HepG2 (cell line): ENCODE measurements around the gene CLEC16A. TPM values are rescaled to one million over a fixed set of nuclear protein-coding genes. Genes with fewer than 3 reads are reported as not detected.

Experiments used
- ARNTL ChIP-seq: sonication (generic); formaldehyde crosslinking; IDR thresholded peaks from 2 replicates; pipeline ENCODE4 v1.4.0; 2020; ENCODE audit warnings: mild to moderate bottlenecking, missing genetic modification reagents
- GMEB2 ChIP-seq: IDR thresholded peaks from 2 replicates; pipeline ENCODE4 v1.6.1; 2016; ENCODE audit warnings: missing biosample characterization, missing genetic modification reagents, low read depth
- HDAC1 ChIP-seq: sonication (generic); formaldehyde crosslinking; IDR thresholded peaks from 2 replicates; pipeline ENCODE4 v1.5.1; 2020; ENCODE audit warnings: mild to moderate bottlenecking, missing genetic modification reagents
- JUNB ChIP-seq: sonication (generic); formaldehyde crosslinking; IDR thresholded peaks from 2 replicates; pipeline ENCODE4 v1.8.0; 2022; ENCODE audit warnings: missing genetic modification reagents, mild to moderate bottlenecking, borderline replicate concordance
- MTF1 ChIP-seq: sonication (generic); formaldehyde crosslinking; IDR thresholded peaks from 2 replicates; pipeline ENCODE4 v1.5.0; 2020; ENCODE audit warnings: missing genetic modification reagents
- RERE ChIP-seq: IDR thresholded peaks from 2 replicates; pipeline ENCODE4 v1.6.1; 2016; ENCODE audit warnings: low read depth, missing genetic modification reagents, missing compliant biosample characterization
- SKI ChIP-seq: fragments of 450-650 bp; IDR thresholded peaks from one replicate; pipeline ENCODE4 v1.6.1; 2018; ENCODE audit warnings: mild to moderate bottlenecking; ENCODE audit not compliant: partially characterized antibody
- SMAD1 ChIP-seq: sonication (generic); formaldehyde crosslinking; IDR thresholded peaks from 2 replicates; pipeline ENCODE4 v1.4.0; 2020; ENCODE audit warnings: missing genetic modification reagents, low read depth, mild to moderate bottlenecking, borderline replicate concordance
- ZMYM4 ChIP-seq: sonication (generic); formaldehyde crosslinking; IDR thresholded peaks from 2 replicates; pipeline ENCODE4 v1.8.1; 2023; ENCODE audit warnings: mild to moderate bottlenecking, missing genetic modification reagents
- ZNF556 ChIP-seq: sonication (generic); formaldehyde crosslinking; IDR thresholded peaks from 2 replicates; pipeline ENCODE4 v1.4.0; 2020; ENCODE audit warnings: mild to moderate bottlenecking, missing genetic modification reagents, borderline replicate concordance
- ZNF770 ChIP-seq: sonication (generic); formaldehyde crosslinking; IDR thresholded peaks from 2 replicates; pipeline ENCODE4 v1.5.0; 2020; ENCODE audit warnings: mild to moderate bottlenecking, missing genetic modification reagents
- ZSCAN5A ChIP-seq: sonication (generic); formaldehyde crosslinking; IDR thresholded peaks from 2 replicates; pipeline ENCODE4 v1.8.0; 2022; ENCODE audit warnings: mild to moderate bottlenecking, missing genetic modification reagents, borderline replicate concordance
- polyA plus RNA-seq, 8 experiments: library from polyadenylated mRNA; depleted of rRNA in 3 of 8; stranded (reverse) in 7 of 8; unstranded in 1 of 8; fragments of >200 nt; fragmentation: Illumina TruSeq in 4 of 8; extraction: Trizol in 4 of 8; gene quantifications; 2 replicates each; pipeline versions ENCODE4 v1.2.1 to v1.2.3, GENCODE V29; 2011 to 2016; ENCODE audit warnings: low read depth in 4 of 8, missing spikeins in 1 of 8, mixed read lengths in 1 of 8; ENCODE audit not compliant: insufficient read depth in 1 of 8
- total RNA-seq, 5 experiments: library from RNA; depleted of rRNA; stranded (reverse); fragments of >200 nt; fragmentation: Illumina TruSeq; extraction: Trizol; gene quantifications; 2 replicates each; pipeline ENCODE4 v1.2.3, GENCODE V29; 2016; ENCODE audit warnings: low read depth in 1 of 5
- TF ChIP-seq, protein P1 (sequence below): sonication (generic); formaldehyde crosslinking; IDR thresholded peaks from 2 replicates; pipeline ENCODE4 v1.8.0; 2023; ENCODE audit warnings: mild to moderate bottlenecking, missing genetic modification reagents

Gene CLEC16A
- total and polyA plus RNA-seq, 2 of the 13 experiments (the other 11 are each of a cell fraction or from before 2014, with no cell fraction given), result 8.5 to 10.3 TPM

DNA sequence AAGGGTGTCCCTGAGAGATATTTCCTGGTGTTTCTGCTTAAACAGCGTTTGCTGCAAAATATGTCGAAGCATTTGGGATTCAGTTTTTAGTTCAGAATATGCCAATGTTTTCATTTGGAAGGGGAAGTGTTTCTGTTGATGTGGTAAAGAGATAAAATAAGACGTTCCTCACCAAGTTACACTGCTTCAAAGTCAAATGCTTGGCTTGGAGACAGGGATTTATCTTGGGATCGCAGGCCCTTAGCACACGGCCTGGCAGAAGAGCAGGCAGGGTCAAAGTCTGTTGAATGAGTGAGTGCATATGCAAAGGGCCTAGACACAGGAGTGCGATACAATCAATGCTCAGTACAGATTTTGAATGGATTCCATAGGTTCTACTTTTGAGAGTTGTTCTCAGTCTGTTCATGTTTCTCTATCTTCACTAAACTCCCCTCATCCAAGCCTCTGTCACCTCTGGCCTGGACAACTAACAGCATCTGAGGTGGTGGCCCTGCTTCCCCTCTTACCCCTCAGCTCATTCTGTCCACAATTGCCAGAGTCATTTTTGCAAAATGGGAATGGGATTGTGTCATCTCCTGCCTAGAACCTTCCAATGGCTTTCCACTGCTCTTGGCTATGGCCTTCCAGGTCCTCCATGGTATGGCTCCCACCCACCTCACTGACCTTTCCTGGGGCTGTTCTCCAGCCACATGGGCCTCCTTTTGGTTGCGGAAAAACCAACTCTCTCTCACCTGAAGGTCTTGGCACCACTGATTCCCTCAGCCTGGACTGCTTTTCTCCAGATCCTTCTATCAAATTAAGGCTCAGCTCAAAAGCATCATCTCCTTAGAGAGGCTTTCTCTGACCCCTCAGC, 5.3 kb upstream of the CLEC16A start (continued):
- TF ChIP-seq ZSCAN5A (CRISPR knock-in tag) (0 out of 2 replicates have a peak, but pooled peaks have one; percentile 18), SMAD1 (CRISPR knock-in tag) (no peak), SKI (peak; percentile 45), ZNF556 (CRISPR knock-in tag) (no peak), GMEB2 (CRISPR knock-in tag) (no peak), ARNTL (CRISPR knock-in tag) (0 out of 2 replicates have a peak, but pooled peaks have one; percentile 35), JUNB (CRISPR knock-in tag) (no peak), RERE (CRISPR knock-in tag) (no peak), HDAC1 (CRISPR knock-in tag) (0 out of 2 replicates have a peak, but pooled peaks have one; percentile 35), MTF1 (CRISPR knock-in tag) (no peak), ZMYM4 (CRISPR knock-in tag) (0 out of 2 replicates have a peak, but pooled peaks have one; percentile 67), ZNF770 (CRISPR knock-in tag) (no peak)
- TF ChIP-seq, protein P1, sequence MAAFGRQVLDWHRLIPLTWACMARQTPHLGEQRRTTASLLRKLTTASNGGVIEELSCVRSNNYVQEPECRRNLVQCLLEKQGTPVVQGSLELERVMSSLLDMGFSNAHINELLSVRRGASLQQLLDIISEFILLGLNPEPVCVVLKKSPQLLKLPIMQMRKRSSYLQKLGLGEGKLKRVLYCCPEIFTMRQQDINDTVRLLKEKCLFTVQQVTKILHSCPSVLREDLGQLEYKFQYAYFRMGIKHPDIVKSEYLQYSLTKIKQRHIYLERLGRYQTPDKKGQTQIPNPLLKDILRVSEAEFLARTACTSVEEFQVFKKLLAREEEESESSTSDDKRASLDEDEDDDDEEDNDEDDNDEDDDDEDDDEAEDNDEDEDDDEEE (CRISPR knock-in tag), result no peak
